Body of pancreas (tissue), 4 donors: ENCODE measurements around the gene CCDC91. TPM values are rescaled to one million over a fixed set of nuclear protein-coding genes. Genes with fewer than 3 reads are reported as not detected.

Source experiments
- ATAC-seq: fragments of 150-250 bp; one replicate; pipeline ENCODE4 v1.9.1; 2016
- DNase-seq, 4 donors: peaks; one replicate each; pipeline ENCODE4 v3.0.0-alpha.2; 2019
- H3K27ac ChIP-seq, 4 donors: fragments of 200-600 bp; sonication (generic); 1 replicate in 3 of 4; 2 replicates in 1 of 4; pipeline versions ENCODE4 v1.5.1 to v1.6.1; 2016 to 2019; ENCODE audit warnings: mild to moderate bottlenecking in 1 of 4, mixed read lengths in 1 of 4, moderate library complexity in 1 of 4
- H3K27me3 ChIP-seq, 2 donors: fragments of 200-600 bp; sonication (generic); one replicate each; pipeline ENCODE4 v1.6.0; 2016; ENCODE audit warnings: mild to moderate bottlenecking in 1 of 2
- H3K36me3 ChIP-seq, 2 donors: fragments of 200-600 bp; sonication (generic); replicated peaks in 1 of 2; 2 replicates each; pipeline ENCODE4 v1.5.1; 2016; ENCODE audit warnings: low read depth in 2 of 2; ENCODE audit not compliant: insufficient read depth in 1 of 2
- H3K4me1 ChIP-seq: fragments of 200-600 bp; sonication (generic); one replicate; pipeline ENCODE4 v1.6.0; 2016
- H3K4me3 ChIP-seq, 2 donors: fragments of 200-600 bp; sonication (generic); 1 replicate in 1 of 2; 2 replicates in 1 of 2; pipeline ENCODE4 v1.5.1; 2016 to 2019
- H3K9me3 ChIP-seq, 3 donors: fragments of 200-600 bp; sonication (generic); 1 replicate in 2 of 3; 2 replicates in 1 of 3; pipeline ENCODE4 v1.5.1; 2016
- POLR2A ChIP-seq, 3 donors: fragments of 450-650 bp; IDR thresholded peaks; one replicate each; pipeline ENCODE4 v1.6.1; 2016; ENCODE audit warnings: antibody characterized with exemption in 3 of 3, mild to moderate bottlenecking in 2 of 3
- WGBS, 2 donors: methylation state at CpG; one replicate each; pipeline ENCODE4 v1.1.5; 2017; 5-methylcytosine and 5-hydroxymethylcytosine counted together
- intact Hi-C: fragments of 100-400 bp; cut with DNase I; formaldehyde crosslinking; loops from one replicate; pipeline ENCODE4 v1.15.1; 2023
- total RNA-seq, 2 donors: library from RNA; depleted of rRNA; stranded (reverse); fragments of >200 nt; gene quantifications; one replicate each; pipeline ENCODE4 v1.1.0, GENCODE V29; 2016
- TF ChIP-seq, protein P1 (sequence below), 7 experiments: fragments of 450-650 bp in 4 of 7; fragments of 200-600 bp in 3 of 7; sonication (generic) in 3 of 7; IDR thresholded peaks; one replicate each; pipeline ENCODE4 v1.5.1; 2016 to 2019; ENCODE audit warnings: antibody characterized with exemption in 7 of 7

The CCDC91 gene
- total RNA-seq, 2 donors from 2014 or later: 31.9 to 35.6 TPM

DNA sequence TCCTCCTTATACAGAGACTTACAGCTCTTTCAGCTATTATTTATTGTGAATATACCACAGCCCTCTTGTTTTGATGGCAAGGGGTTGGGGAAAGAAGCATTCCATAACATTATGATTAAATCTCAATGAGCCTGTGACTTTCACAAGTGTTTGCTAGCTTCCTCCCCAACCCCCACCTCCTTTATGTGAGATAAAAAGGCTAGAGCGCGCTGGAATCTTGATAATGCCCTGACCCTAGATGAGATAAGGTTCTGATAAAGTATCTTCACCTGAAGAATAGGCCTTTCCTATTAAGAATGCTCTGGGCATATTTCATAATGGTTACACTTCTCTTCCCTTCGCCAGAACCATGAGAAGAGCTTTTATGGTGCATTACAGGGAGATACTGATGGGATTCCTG lies 236.8 kb downstream of the CCDC91 start:
- Histone ChIP-seq H3K9me3 (no peaks in the 10 kb centered on the region), H3K36me3 (no peaks in the 10 kb centered on the region), H3K4me1 (peaks cover 9% of the 10 kb centered on the region), H3K27me3 (no peaks in the 10 kb centered on the region), H3K4me3 (no peak overlapping the region), H3K27ac (no peak overlapping the region)
- intact Hi-C loops: no loop called here
- DNase-seq (no peak), ATAC-seq (no peak)
- 73 to 82% methylated on average over 3 of the region's 3 CpGs for WGBS, 2 donors
- TF ChIP-seq POLR2A (IDR thresholded peaks at IDR 0.05): no peak
- TF ChIP-seq, protein P1, sequence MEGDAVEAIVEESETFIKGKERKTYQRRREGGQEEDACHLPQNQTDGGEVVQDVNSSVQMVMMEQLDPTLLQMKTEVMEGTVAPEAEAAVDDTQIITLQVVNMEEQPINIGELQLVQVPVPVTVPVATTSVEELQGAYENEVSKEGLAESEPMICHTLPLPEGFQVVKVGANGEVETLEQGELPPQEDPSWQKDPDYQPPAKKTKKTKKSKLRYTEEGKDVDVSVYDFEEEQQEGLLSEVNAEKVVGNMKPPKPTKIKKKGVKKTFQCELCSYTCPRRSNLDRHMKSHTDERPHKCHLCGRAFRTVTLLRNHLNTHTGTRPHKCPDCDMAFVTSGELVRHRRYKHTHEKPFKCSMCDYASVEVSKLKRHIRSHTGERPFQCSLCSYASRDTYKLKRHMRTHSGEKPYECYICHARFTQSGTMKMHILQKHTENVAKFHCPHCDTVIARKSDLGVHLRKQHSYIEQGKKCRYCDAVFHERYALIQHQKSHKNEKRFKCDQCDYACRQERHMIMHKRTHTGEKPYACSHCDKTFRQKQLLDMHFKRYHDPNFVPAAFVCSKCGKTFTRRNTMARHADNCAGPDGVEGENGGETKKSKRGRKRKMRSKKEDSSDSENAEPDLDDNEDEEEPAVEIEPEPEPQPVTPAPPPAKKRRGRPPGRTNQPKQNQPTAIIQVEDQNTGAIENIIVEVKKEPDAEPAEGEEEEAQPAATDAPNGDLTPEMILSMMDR (IDR thresholded peaks at IDR 0.05): no peak

- H3K27ac ChIP-seq: no peak overlapping the region
- no peaks in the 10 kb centered on the region for H3K27me3 ChIP-seq
- H3K4me1 ChIP-seq: no peaks in the 10 kb centered on the region
- no peak overlapping the region for H3K4me3 ChIP-seq
- no peaks in the 10 kb centered on the region for H3K36me3 ChIP-seq
- WGBS, 2 donors: 83 to 87% methylated on average over 3 of the region's 3 CpGs
- intact Hi-C loops: no loop called here
- DNase-seq (no peak), ATAC-seq (no peak)
- no peaks in the 10 kb centered on the region for H3K9me3 ChIP-seq
- TF ChIP-seq POLR2A (IDR thresholded peaks at IDR 0.05): no peak
- TF ChIP-seq, protein P1 (IDR thresholded peaks at IDR 0.05): no peak
Measured at GRCh38 chr12:28440081-28440608, 249.9 kb downstream of the CCDC91 start.

GRCh38 chr12:28442101-28442500 lies 251.8 kb downstream of the CCDC91 start:
- no peak overlapping the region for H3K27ac ChIP-seq
- no peak for DNase-seq
- ATAC-seq: no peak
- H3K4me3 ChIP-seq: no peak overlapping the region
- TF ChIP-seq POLR2A (IDR thresholded peaks at IDR 0.05): no peak
- TF ChIP-seq, protein P1 (IDR thresholded peaks at IDR 0.05): no peak
- H3K9me3 ChIP-seq: no peaks in the 10 kb centered on the region
- no peaks in the 10 kb centered on the region for H3K27me3 ChIP-seq
- no peaks in the 10 kb centered on the region for H3K36me3 ChIP-seq
- H3K4me1 ChIP-seq: no peaks in the 10 kb centered on the region
- WGBS, 2 donors: 91 to 94% methylated on average over 4 of the region's 4 CpGs
- intact Hi-C loops: no loop called here

DNA sequence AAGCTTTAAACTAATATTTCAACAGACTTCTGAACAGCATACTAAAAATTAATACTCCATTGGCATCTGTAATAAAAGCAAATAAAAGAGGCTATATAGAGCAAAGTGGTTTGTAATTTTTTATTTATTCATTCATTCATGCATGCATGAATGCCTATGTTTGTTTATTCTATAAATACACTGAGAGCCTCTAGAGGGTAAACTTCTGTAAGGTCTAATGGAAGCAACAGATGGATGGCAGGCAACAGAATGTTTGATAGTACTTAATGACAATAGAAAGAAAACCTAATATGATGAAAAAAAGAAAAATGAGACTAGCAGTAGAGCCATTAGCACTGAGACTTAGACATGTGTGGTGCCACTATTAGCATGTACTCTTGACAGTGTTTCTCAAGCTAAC lies 253.1 kb downstream of the CCDC91 start:
- Histone ChIP-seq H3K9me3 (no peaks in the 10 kb centered on the region), H3K27me3 (no peaks in the 10 kb centered on the region), H3K4me1 (no peaks in the 10 kb centered on the region), H3K4me3 (no peak overlapping the region), H3K36me3 (no peaks in the 10 kb centered on the region), H3K27ac (no peak overlapping the region)
- TF ChIP-seq POLR2A (IDR thresholded peaks at IDR 0.05): no peak
- TF ChIP-seq, protein P1 (IDR thresholded peaks at IDR 0.05): no peak
- ATAC-seq: no peak
- DNase-seq: no peak
- intact Hi-C loops: no loop called here

- ATAC-seq (no peak), DNase-seq (no peak)
- Histone ChIP-seq H3K27ac (no peak overlapping the region), H3K27me3 (no peaks in the 10 kb centered on the region), H3K4me3 (no peak overlapping the region), H3K9me3 (no peaks in the 10 kb centered on the region), H3K36me3 (no peaks in the 10 kb centered on the region), H3K4me1 (no peaks in the 10 kb centered on the region)
- no peak for TF ChIP-seq POLR2A (IDR thresholded peaks at IDR 0.05)
- TF ChIP-seq, protein P1 (IDR thresholded peaks at IDR 0.05): no peak
- intact Hi-C loops: no loop called here
Measured at GRCh38 chr12:28446031-28446430, 255.8 kb downstream of the CCDC91 start.
